Tibial nerve (tissue), 4 donors: ENCODE results near the gene SBNO2.
A peak's percentile ranks its signal among the peaks of the same experiment; 100 is the strongest.

ENCODE experiments used
- CTCF ChIP-seq, 5 experiments: fragments of 200-600 bp in 3 of 5; fragments of 450-650 bp in 2 of 5; sonication (generic) in 3 of 5; IDR thresholded peaks; one replicate each; pipeline ENCODE4 v1.5.1; 2016 to 2019; ENCODE audit warnings: antibody characterized with exemption in 5 of 5, mild to moderate bottlenecking in 3 of 5, moderate library complexity in 2 of 5
- EP300 ChIP-seq, 2 donors: sonication (generic); formaldehyde crosslinking; IDR thresholded peaks; one replicate each; pipeline ENCODE4 v1.6.1; 2017; ENCODE audit warnings: antibody characterized with exemption in 2 of 2, mild to moderate bottlenecking in 1 of 2
- POLR2A ChIP-seq, 2 donors: fragments of 450-650 bp; IDR thresholded peaks; one replicate each; pipeline ENCODE4 v1.6.1; 2017; ENCODE audit warnings: antibody characterized with exemption in 2 of 2, mild to moderate bottlenecking in 2 of 2, moderate library complexity in 2 of 2

GRCh38 chr19:1168572-1169410, 5.3 kb downstream of the SBNO2 start:
- TF ChIP-seq EP300 (IDR thresholded peaks at IDR 0.05) (peak in 1 of 2 donors; percentile 53), CTCF (IDR thresholded peaks at IDR 0.05) (no peak), POLR2A (IDR thresholded peaks at IDR 0.05) (no peak)
